GM18526 (cell line): ENCODE data around the gene P2RY13.

ENCODE experiments used
- POLR2A ChIP-seq: IDR thresholded peaks from 3 replicates; pipeline ENCODE4 v1.6.1; 2011; ENCODE audit not compliant: insufficient read length; ENCODE audit errors: extremely low read depth

The P2RY13 gene

GRCh38 chr3:151283907-151284461, 45.4 kb downstream of the P2RY13 start:
- no peak for TF ChIP-seq POLR2A

GRCh38 chr3:151283387-151283786, 46.0 kb downstream of the P2RY13 start:
- TF ChIP-seq POLR2A: no peak

DNA sequence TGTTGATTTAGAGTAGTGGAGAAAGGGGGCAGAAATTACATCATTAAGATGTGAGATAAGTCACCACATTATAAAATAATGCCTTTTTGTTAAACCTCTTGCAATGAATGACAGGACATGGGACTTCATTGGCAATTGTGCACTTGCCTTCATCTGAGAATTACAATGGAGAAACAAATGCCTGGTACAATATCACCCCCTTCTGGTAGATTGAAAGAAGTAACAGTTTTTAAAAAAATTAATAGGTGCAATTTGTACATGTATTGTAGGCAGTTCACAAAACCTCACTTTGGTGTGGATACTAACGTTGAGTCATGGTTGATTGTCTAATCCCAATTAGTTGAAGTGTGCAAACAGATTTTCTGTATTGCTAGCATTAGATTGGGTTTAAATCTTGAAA, 46.4 kb downstream of the P2RY13 start:
- TF ChIP-seq POLR2A: no peak

GRCh38 chr3:151281671-151282324, 47.6 kb downstream of the P2RY13 start:
- no peak for TF ChIP-seq POLR2A

DNA sequence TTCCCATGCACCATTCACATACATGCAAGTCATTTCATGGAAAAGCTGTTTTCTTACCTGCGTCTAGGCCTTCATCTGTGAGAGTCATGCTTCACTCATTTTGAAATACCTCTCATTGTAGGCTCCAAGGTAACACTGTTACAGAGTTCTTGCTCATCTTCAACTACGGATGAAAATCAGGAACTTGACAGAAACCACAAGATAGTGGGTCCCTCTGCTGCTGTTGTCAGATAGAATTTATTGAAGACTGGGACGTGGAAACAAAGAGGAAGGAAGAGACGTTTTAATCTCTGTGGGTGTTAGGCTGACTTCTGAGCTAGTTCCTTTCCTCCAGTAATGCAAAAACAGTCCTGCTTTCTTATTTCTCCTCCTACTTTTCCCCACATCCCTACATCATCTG, 51.1 kb downstream of the P2RY13 start, which contains the start of gene P2RY14:
TSS of gene P2RY14 (minus strand) at position 313 of the 400 bp plus-strand sequence. CDS start 64,226 bp downstream, outside the sequence.
- no peak for TF ChIP-seq POLR2A

GRCh38 chr3:151276687-151277042, 52.7 kb downstream of the P2RY13 start:
- TF ChIP-seq POLR2A: no peak
